Cardiac muscle cell (in vitro differentiated cells and primary cell): Measurements from ENCODE around the gene LHX4. TPM values are rescaled to one million over a fixed set of nuclear protein-coding genes. Genes with fewer than 3 reads are reported as not detected.
A peak's percentile ranks its signal among the peaks of the same experiment; 100 is the strongest.

Experiments used
- DNase-seq, 2 donors: peaks; one replicate each; pipeline versions ENCODE4 v3.0.0 to v3.0.0-alpha.2; 2010 to 2017; ENCODE audit warnings: low read depth in 1 of 2, low spot score in 1 of 2
- H3K27ac ChIP-seq: fragments of 200-600 bp; sonication (generic); 2 replicates; pipeline ENCODE4 v1.5.1; 2016
- H3K27me3 ChIP-seq: fragments of 200-600 bp; sonication (generic); 2 replicates; pipeline ENCODE4 v1.6.0; 2016; ENCODE audit warnings: control low read depth
- H3K36me3 ChIP-seq: fragments of 200-600 bp; sonication (generic); 2 replicates; pipeline ENCODE4 v1.5.1; 2016; ENCODE audit warnings: control low read depth
- H3K4me1 ChIP-seq: fragments of 200-600 bp; sonication (generic); 2 replicates; pipeline ENCODE4 v1.8.1; 2017; ENCODE audit warnings: low read depth, mild to moderate bottlenecking, mixed run types
- H3K4me3 ChIP-seq: fragments of 200-600 bp; sonication (generic); 2 replicates; pipeline ENCODE4 v1.5.1; 2016; ENCODE audit warnings: mild to moderate bottlenecking
- H3K9me3 ChIP-seq: fragments of 200-600 bp; sonication (generic); 2 replicates; pipeline ENCODE4 v1.5.1; 2017; ENCODE audit warnings: low read depth, mild to moderate bottlenecking, control low read depth
- polyA plus RNA-seq: library from polyadenylated mRNA; unstranded; fragments of >200 nt; fragmentation: Nextera tagmentation; extraction: Ambion mirVana; gene quantifications from 2 replicates; pipeline ENCODE4 v1.2.1, GENCODE V29; 2016
- total RNA-seq: library from RNA; depleted of rRNA; stranded (reverse); fragments of >200 nt; gene quantifications from 2 replicates; pipeline ENCODE4 v1.2.3, GENCODE V29; 2016
- TF ChIP-seq, protein P1 (sequence below): IDR thresholded peaks from 2 replicates; pipeline ENCODE4 v1.5.1; 2012; ENCODE audit warnings: low read depth, mild to moderate bottlenecking, low read length

LHX4 gene
- total and polyA plus RNA-seq, 2 experiments from 2014 or later: 0.20 TPM; not detected in 1

DNA sequence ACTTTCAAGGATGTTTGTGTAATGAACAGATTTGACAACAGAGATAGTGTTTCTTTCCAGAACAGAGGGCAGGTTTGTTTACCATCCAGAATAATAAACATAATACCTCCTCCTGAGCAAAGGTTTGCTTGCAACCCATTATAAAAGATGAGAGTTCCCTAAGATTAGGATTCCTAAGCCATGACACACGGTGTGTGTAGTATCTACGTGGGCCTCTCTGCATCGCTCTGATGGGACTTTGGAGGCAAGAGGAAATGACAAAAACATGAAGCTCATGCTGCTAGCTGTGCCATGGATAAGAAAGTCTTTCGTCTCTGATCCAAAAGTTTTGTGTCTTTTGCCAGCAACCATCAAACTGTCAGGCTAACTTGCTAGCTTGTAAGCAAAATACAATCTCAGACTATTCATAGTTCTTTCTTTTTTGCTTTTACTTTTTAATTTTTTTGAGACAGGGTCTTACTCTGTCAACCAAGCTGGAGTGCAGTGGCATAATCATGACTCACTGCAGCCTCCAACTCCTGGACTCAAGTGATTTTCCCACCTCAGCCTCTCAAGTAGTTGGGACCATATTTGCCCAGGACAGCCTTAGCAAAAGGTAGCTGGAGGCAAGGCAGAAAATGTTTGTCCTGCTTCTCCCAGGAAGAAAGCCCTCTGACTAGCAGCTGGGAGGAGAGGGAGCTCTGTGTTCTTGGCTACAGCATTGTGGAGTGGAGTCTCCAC is 81.1 kb downstream of the LHX4 start:
- Histone ChIP-seq H3K36me3 (no peaks in the 10 kb centered on the region), H3K4me3 (no peak overlapping the region), H3K4me1 (no peaks in the 10 kb centered on the region), H3K9me3 (no peaks in the 10 kb centered on the region), H3K27ac (no peak overlapping the region), H3K27me3 (no peaks in the 10 kb centered on the region)
- DNase-seq: peak in 1 of 2 donors; percentile 28
- TF ChIP-seq, protein P1, sequence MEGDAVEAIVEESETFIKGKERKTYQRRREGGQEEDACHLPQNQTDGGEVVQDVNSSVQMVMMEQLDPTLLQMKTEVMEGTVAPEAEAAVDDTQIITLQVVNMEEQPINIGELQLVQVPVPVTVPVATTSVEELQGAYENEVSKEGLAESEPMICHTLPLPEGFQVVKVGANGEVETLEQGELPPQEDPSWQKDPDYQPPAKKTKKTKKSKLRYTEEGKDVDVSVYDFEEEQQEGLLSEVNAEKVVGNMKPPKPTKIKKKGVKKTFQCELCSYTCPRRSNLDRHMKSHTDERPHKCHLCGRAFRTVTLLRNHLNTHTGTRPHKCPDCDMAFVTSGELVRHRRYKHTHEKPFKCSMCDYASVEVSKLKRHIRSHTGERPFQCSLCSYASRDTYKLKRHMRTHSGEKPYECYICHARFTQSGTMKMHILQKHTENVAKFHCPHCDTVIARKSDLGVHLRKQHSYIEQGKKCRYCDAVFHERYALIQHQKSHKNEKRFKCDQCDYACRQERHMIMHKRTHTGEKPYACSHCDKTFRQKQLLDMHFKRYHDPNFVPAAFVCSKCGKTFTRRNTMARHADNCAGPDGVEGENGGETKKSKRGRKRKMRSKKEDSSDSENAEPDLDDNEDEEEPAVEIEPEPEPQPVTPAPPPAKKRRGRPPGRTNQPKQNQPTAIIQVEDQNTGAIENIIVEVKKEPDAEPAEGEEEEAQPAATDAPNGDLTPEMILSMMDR: no peak

DNA sequence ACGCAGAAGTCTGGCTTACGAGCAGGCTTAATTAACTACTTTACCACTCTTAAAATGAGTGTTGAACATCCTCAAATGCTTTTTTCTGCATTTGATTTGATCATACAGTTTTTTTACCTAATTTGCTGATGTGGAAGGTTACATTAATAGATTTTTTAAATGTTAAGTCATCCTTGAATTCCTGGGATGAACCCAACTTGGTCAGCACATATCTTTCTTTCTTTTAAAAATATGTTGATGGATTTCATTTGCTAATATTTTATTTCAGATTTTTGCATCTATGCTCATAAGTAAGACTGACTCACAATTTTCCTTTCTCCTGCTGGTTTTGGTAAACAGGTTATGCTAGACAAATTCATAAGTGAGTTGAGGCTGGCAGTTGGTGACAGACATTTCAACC is 82.9 kb downstream of the LHX4 start:
- TF ChIP-seq, protein P1: no peak
- no peaks in the 10 kb centered on the region for H3K27me3 ChIP-seq
- DNase-seq: no peak
- H3K4me3 ChIP-seq: no peak overlapping the region
- no peaks in the 10 kb centered on the region for H3K9me3 ChIP-seq
- H3K4me1 ChIP-seq: no peaks in the 10 kb centered on the region
- no peaks in the 10 kb centered on the region for H3K36me3 ChIP-seq
- no peak overlapping the region for H3K27ac ChIP-seq

DNA sequence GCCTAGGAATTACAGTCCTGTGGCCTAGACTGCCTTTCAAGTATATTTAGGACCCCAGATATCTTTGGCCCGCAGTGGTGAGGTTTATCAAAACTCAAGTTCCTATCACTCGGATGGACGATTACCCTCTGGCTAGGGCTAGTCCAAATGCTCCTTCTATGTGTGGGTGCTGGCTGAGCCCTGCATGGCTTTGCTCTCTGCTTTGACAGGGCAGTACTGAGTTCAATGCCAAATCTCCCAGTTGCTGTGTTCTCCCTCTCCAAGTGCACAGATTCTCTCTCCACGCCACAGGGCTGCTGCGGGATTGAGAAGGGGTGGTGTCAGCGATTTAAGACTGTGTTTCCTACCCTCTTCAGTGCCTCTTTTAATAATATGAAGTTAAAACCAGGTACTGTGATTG is 97.0 kb downstream of the LHX4 start:
- TF ChIP-seq, protein P1: no peak
- H3K27ac ChIP-seq: no peak overlapping the region
- H3K9me3 ChIP-seq: no peaks in the 10 kb centered on the region

More for the DNA sequence above, 97.0 kb downstream of the LHX4 start:
- no peak for DNase-seq
- no peaks in the 10 kb centered on the region for H3K27me3 ChIP-seq
- no peak overlapping the region for H3K4me3 ChIP-seq
- H3K36me3 ChIP-seq: no peaks in the 10 kb centered on the region
- no peaks in the 10 kb centered on the region for H3K4me1 ChIP-seq

Other genes with a start within 250 kb of the LHX4 start
- gene QSOX1, start 75.4 kb upstream of the LHX4 start, total RNA-seq: 34.6 and 37.8 TPM in 2 replicates
- gene QSOX1, start 75.4 kb upstream of the LHX4 start, polyA plus RNA-seq: 23.2 and 30.7 TPM in 2 replicates